ENCODE data around the gene HTR2A. TPM values are rescaled to one million over a fixed set of nuclear protein-coding genes. Genes with fewer than 3 reads are reported as not detected.

HTR2A gene
- total RNA-seq, 4 donors from 2014 or later = under 0.01 to 0.86 (median 0.24) TPM

DNA sequence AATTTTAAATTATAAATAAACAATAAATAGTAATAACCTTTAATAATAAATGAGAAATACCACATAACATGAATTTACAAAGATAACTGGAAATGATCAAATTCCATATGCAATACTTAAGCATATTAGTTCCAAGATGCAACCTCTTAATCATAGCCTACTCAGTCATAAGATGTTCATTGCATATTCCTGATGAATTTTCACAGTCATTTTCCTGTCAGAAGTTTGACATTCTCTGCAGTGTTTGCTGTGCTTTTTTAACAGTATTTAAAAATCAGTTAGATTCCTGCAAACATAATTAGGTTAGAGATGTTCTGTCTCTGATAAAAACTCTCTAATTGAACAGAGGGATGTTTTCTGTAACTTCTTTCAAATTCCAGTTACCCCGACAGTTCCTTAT is 28.6 kb upstream of the HTR2A start:
- 80% methylated on average over 1 of the region's 1 CpG for WGBS
- no peaks in the 10 kb centered on the region for H3K9me3 ChIP-seq
- H3K27ac ChIP-seq (replicated peaks in 1 of 4) = no peak overlapping the region

GRCh38 chr13:46914341-46914740 is 17.5 kb upstream of the HTR2A start:
- TF ChIP-seq, protein P1, sequence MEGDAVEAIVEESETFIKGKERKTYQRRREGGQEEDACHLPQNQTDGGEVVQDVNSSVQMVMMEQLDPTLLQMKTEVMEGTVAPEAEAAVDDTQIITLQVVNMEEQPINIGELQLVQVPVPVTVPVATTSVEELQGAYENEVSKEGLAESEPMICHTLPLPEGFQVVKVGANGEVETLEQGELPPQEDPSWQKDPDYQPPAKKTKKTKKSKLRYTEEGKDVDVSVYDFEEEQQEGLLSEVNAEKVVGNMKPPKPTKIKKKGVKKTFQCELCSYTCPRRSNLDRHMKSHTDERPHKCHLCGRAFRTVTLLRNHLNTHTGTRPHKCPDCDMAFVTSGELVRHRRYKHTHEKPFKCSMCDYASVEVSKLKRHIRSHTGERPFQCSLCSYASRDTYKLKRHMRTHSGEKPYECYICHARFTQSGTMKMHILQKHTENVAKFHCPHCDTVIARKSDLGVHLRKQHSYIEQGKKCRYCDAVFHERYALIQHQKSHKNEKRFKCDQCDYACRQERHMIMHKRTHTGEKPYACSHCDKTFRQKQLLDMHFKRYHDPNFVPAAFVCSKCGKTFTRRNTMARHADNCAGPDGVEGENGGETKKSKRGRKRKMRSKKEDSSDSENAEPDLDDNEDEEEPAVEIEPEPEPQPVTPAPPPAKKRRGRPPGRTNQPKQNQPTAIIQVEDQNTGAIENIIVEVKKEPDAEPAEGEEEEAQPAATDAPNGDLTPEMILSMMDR (IDR thresholded peaks at IDR 0.05) = no peak
- TF ChIP-seq EP300 (IDR thresholded peaks at IDR 0.05) = no peak
- TF ChIP-seq POLR2A (IDR thresholded peaks at IDR 0.05; ENCODE audit: low read depth) = no peak
- no peak for TF ChIP-seq POLR2AphosphoS5 (IDR thresholded peaks at IDR 0.05)
- Histone ChIP-seq H3K9me3 (no peaks in the 10 kb centered on the region), H3K4me1 (no peaks in the 10 kb centered on the region), H3K36me3 (no peaks in the 10 kb centered on the region), H3K4me3 (no peak overlapping the region), H3K27ac (replicated peaks in 1 of 4) (no peak overlapping the region), H3K27me3 (no peaks in the 10 kb centered on the region)
- no peak for DNase-seq (ENCODE audit: extremely low spot score)
- WGBS = 89% methylated on average over 2 of the region's 2 CpGs
- intact Hi-C loops (cut with DNase I) = no loop called here

More for the DNA sequence above, 28.6 kb upstream of the HTR2A start:
- H3K36me3 ChIP-seq = no peaks in the 10 kb centered on the region
- DNase-seq (ENCODE audit: extremely low spot score) = no peak
- H3K4me1 ChIP-seq = no peaks in the 10 kb centered on the region
- intact Hi-C loops (cut with DNase I) = no loop called here
- no peaks in the 10 kb centered on the region for H3K27me3 ChIP-seq
- H3K4me3 ChIP-seq = no peak overlapping the region
- TF ChIP-seq POLR2AphosphoS5 (IDR thresholded peaks at IDR 0.05) (no peak), POLR2A (IDR thresholded peaks at IDR 0.05; ENCODE audit: low read depth) (no peak), EP300 (IDR thresholded peaks at IDR 0.05) (no peak)
- TF ChIP-seq, protein P1 (IDR thresholded peaks at IDR 0.05) = no peak

- Histone ChIP-seq H3K27ac (replicated peaks in 1 of 4) (no peak overlapping the region), H3K4me1 (no peaks in the 10 kb centered on the region), H3K4me3 (no peak overlapping the region), H3K27me3 (no peaks in the 10 kb centered on the region), H3K36me3 (no peaks in the 10 kb centered on the region), H3K9me3 (no peaks in the 10 kb centered on the region)
- DNase-seq (ENCODE audit: extremely low spot score) = no peak
- intact Hi-C loops (cut with DNase I) = no loop called here
- TF ChIP-seq, protein P1 (IDR thresholded peaks at IDR 0.05) = no peak
- TF ChIP-seq EP300 (IDR thresholded peaks at IDR 0.05) (no peak), POLR2AphosphoS5 (IDR thresholded peaks at IDR 0.05) (no peak), POLR2A (IDR thresholded peaks at IDR 0.05; ENCODE audit: low read depth) (no peak)
- WGBS = 89% methylated on average over 1 of the region's 1 CpG
Measured at GRCh38 chr13:46913757-46914156, 16.9 kb upstream of the HTR2A start.

- intact Hi-C loops (cut with DNase I) = no loop called here
- Histone ChIP-seq H3K9me3 (no peaks in the 10 kb centered on the region), H3K4me1 (no peaks in the 10 kb centered on the region), H3K4me3 (no peak overlapping the region), H3K27ac (replicated peaks in 1 of 4) (no peak overlapping the region), H3K27me3 (no peaks in the 10 kb centered on the region), H3K36me3 (no peaks in the 10 kb centered on the region)
- 82% methylated on average over 3 of the region's 3 CpGs for WGBS
- no peak for DNase-seq (ENCODE audit: extremely low spot score)
- TF ChIP-seq POLR2A (IDR thresholded peaks at IDR 0.05; ENCODE audit: low read depth) (no peak), EP300 (IDR thresholded peaks at IDR 0.05) (no peak), POLR2AphosphoS5 (IDR thresholded peaks at IDR 0.05) (no peak)
- TF ChIP-seq, protein P1 (IDR thresholded peaks at IDR 0.05) = no peak
Measured at GRCh38 chr13:46909042-46909441, 12.2 kb upstream of the HTR2A start.

DNA sequence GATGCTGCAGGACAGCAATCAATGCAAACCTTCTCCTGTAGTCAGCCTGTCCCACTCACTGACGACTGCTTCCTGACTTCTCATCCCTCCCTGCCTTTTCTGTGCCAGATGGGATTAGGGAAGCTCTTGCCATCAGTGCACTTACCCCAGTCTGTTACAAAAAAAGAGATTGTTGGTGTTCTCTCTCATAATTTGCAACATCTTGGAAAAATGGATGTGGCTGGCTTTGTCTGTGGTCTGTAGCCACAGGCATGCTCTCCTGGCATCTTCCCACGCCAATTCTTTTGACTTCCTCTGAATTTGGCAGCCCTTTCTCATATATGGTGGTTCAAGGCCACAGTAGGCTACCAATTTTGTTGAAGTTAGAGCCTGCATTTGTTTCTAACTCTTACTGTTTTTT is 11.6 kb upstream of the HTR2A start:
- WGBS = 75% methylated on average over 2 of the region's 2 CpGs
- no peak for DNase-seq (ENCODE audit: extremely low spot score)
- no peaks in the 10 kb centered on the region for H3K36me3 ChIP-seq
- H3K4me1 ChIP-seq = no peaks in the 10 kb centered on the region
- H3K4me3 ChIP-seq = no peak overlapping the region
- no peaks in the 10 kb centered on the region for H3K27me3 ChIP-seq
- H3K27ac ChIP-seq (replicated peaks in 1 of 4) = no peak overlapping the region
- TF ChIP-seq POLR2A (IDR thresholded peaks at IDR 0.05; ENCODE audit: low read depth) (no peak), EP300 (IDR thresholded peaks at IDR 0.05) (no peak), POLR2AphosphoS5 (IDR thresholded peaks at IDR 0.05) (no peak)
- TF ChIP-seq, protein P1 (IDR thresholded peaks at IDR 0.05) = no peak
- H3K9me3 ChIP-seq = no peaks in the 10 kb centered on the region
- intact Hi-C loops (cut with DNase I) = no loop called here
